Measurements from ENCODE around the gene WDR93.

DNA sequence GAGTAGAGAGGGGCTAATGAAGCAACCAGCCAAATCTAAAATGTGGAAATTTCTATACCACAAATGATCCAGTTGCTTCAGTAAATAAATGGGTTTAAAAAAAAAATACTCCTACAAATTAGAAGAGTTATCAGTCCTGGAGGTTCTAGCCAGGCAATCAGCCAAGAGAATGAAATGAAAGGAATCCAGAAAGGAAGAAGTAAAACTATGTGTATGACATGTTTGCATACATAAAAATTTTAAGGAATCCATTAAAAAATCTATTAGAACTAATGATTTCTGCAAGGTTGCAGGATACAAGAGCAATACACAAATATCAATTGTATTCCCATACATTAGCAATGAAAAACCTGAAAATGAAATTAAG, 95.1 kb downstream of the WDR93 start:
- TF ChIP-seq, protein P1, sequence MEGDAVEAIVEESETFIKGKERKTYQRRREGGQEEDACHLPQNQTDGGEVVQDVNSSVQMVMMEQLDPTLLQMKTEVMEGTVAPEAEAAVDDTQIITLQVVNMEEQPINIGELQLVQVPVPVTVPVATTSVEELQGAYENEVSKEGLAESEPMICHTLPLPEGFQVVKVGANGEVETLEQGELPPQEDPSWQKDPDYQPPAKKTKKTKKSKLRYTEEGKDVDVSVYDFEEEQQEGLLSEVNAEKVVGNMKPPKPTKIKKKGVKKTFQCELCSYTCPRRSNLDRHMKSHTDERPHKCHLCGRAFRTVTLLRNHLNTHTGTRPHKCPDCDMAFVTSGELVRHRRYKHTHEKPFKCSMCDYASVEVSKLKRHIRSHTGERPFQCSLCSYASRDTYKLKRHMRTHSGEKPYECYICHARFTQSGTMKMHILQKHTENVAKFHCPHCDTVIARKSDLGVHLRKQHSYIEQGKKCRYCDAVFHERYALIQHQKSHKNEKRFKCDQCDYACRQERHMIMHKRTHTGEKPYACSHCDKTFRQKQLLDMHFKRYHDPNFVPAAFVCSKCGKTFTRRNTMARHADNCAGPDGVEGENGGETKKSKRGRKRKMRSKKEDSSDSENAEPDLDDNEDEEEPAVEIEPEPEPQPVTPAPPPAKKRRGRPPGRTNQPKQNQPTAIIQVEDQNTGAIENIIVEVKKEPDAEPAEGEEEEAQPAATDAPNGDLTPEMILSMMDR (IDR thresholded peaks at IDR 0.05), result no peak
- no peak for TF ChIP-seq ZFX (IDR thresholded peaks at IDR 0.05; ENCODE audit: borderline replicate concordance)
